Right lobe of liver (tissue), 6 donors: ENCODE results near the gene ITPRID1. TPM values are rescaled to one million over a fixed set of nuclear protein-coding genes. Genes with fewer than 3 reads are reported as not detected.

ENCODE experiments used
- ATAC-seq, 4 donors: fragments of 200-7000 bp; cut with Tn5 transposase; one replicate each; pipeline ENCODE4 v1.9.1; 2020; ENCODE audit warnings: mild to moderate bottlenecking in 4 of 4, moderate library complexity in 4 of 4
- DNase-seq, 3 donors: peaks; one replicate each; pipeline ENCODE4 v3.0.0-alpha.2; 2020
- H3K27ac ChIP-seq, 3 donors: fragments of 200-600 bp; one replicate each; pipeline ENCODE4 v1.8.0; 2022
- H3K27me3 ChIP-seq, 2 donors: fragments of 200-600 bp; one replicate each; pipeline ENCODE4 v1.8.0; 2022
- H3K36me3 ChIP-seq, 4 donors: fragments of 200-600 bp; sonication (generic) in 1 of 4; one replicate each; pipeline versions ENCODE4 v1.5.1 to v1.8.0; 2017 to 2022; ENCODE audit warnings: control low read depth in 1 of 4
- H3K4me1 ChIP-seq, 4 donors: fragments of 200-600 bp; sonication (generic) in 1 of 4; one replicate each; pipeline versions ENCODE4 v1.5.1 to v1.8.0; 2017 to 2022; ENCODE audit warnings: control low read depth in 1 of 4
- H3K4me3 ChIP-seq, 3 donors: fragments of 200-600 bp; one replicate each; pipeline ENCODE4 v1.8.0; 2022
- H3K9me3 ChIP-seq, 4 donors: fragments of 200-600 bp; sonication (generic) in 1 of 4; one replicate each; pipeline versions ENCODE4 v1.5.1 to v1.8.0; 2017 to 2022; ENCODE audit warnings: control low read depth in 1 of 4
- CTCF ChIP-seq, 4 donors: fragments of 200-600 bp in 3 of 4; fragments of 450-650 bp in 1 of 4; IDR thresholded peaks; one replicate each; pipeline versions ENCODE4 v1.5.1 to v1.8.0; 2016 to 2022; ENCODE audit warnings: antibody characterized with exemption in 4 of 4, mild to moderate bottlenecking in 2 of 4
- POLR2A ChIP-seq: fragments of 450-650 bp; IDR thresholded peaks from one replicate; pipeline ENCODE4 v1.6.1; 2017; ENCODE audit warnings: antibody characterized with exemption, mild to moderate bottlenecking
- WGBS: methylation state at CpG from one replicate; pipeline ENCODE4 v1.1.6; 2018; ENCODE audit warnings: low coverage, low lambda C conversion rate; ENCODE audit not compliant: insufficient coverage; ENCODE audit errors: missing lambda C conversion rate; 5-methylcytosine and 5-hydroxymethylcytosine counted together
- intact Hi-C, 2 donors: fragments of 100-400 bp; cut with DNase I; formaldehyde crosslinking; loops; one replicate each; pipeline versions ENCODE4 v1.11.2 to v1.14.1; 2022
- total RNA-seq, 6 experiments: library from RNA; depleted of rRNA in 2 of 6; stranded (reverse); fragments of >200 nt in 2 of 6; fragmentation: NEBNext Ultra II Directional in 3 of 6; extraction: Animal tissue kit (Norgen Biotek cat#: 25700) in 3 of 6; gene quantifications; one replicate each; pipeline versions ENCODE4 v1.1.0 to v1.2.4, GENCODE V29; 2016 to 2023
- donor health status: DM: no; HTN: yes; CAD: no.
- donor health status: DM: no; HTN: no; CAD: no.
- donor health status: DM: no; HTN: no; CAD: no.
- donor health status: DM: no; HTN: yes; CAD: no.
- donor health status: DM: no; HTN: yes; CAD: no.

The ITPRID1 gene
- total RNA-seq, 6 experiments from 2014 or later, result not detected

- intact Hi-C loops, result no loop called here
- DNase-seq, result no peak
- ATAC-seq, result no peak
- H3K4me1 ChIP-seq, result no peaks in the 10 kb centered on the region
- no peak overlapping the region for H3K27ac ChIP-seq
- WGBS, result 20% methylated on average over 3 of the region's 3 CpGs
- TF ChIP-seq CTCF (IDR thresholded peaks at IDR 0.05) (no peak), POLR2A (no peak)
- no peaks in the 10 kb centered on the region for H3K9me3 ChIP-seq
- H3K36me3 ChIP-seq, result no peaks in the 10 kb centered on the region
- no peaks in the 10 kb centered on the region for H3K27me3 ChIP-seq
- H3K4me3 ChIP-seq, result no peak overlapping the region
Measured at GRCh38 chr7:31497516-31497915, 16.4 kb upstream of the ITPRID1 start.

- no peak overlapping the region for H3K4me3 ChIP-seq
- H3K4me1 ChIP-seq, result no peaks in the 10 kb centered on the region
- intact Hi-C loops, result no loop called here
- H3K9me3 ChIP-seq, result no peaks in the 10 kb centered on the region
- H3K27ac ChIP-seq, result no peak overlapping the region
- DNase-seq (no peak), ATAC-seq (no peak)
- 11% methylated on average over 1 of the region's 1 CpG for WGBS
- no peak for TF ChIP-seq CTCF (IDR thresholded peaks at IDR 0.05)
- no peak for TF ChIP-seq POLR2A
- H3K27me3 ChIP-seq, result no peaks in the 10 kb centered on the region
- H3K36me3 ChIP-seq, result no peaks in the 10 kb centered on the region
Measured at GRCh38 chr7:31500656-31501055, 13.2 kb upstream of the ITPRID1 start.

GRCh38 chr7:31508823-31509222, 5.1 kb upstream of the ITPRID1 start:
- DNase-seq, result no peak
- 46% methylated on average over 5 of the region's 5 CpGs for WGBS
- intact Hi-C loops, result no loop called here
- no peaks in the 10 kb centered on the region for H3K27me3 ChIP-seq
- H3K4me3 ChIP-seq, result no peak overlapping the region
- no peaks in the 10 kb centered on the region for H3K36me3 ChIP-seq
- H3K4me1 ChIP-seq, result no peaks in the 10 kb centered on the region
- no peaks in the 10 kb centered on the region for H3K9me3 ChIP-seq
- no peak for ATAC-seq
- no peak overlapping the region for H3K27ac ChIP-seq
- TF ChIP-seq POLR2A (no peak), CTCF (IDR thresholded peaks at IDR 0.05) (no peak)

GRCh38 chr7:31512166-31512565, 1.7 kb upstream of the ITPRID1 start:
- H3K36me3 ChIP-seq, result no peaks in the 10 kb centered on the region
- H3K4me3 ChIP-seq, result no peak overlapping the region
- ATAC-seq (no peak), DNase-seq (no peak)
- no peaks in the 10 kb centered on the region for H3K4me1 ChIP-seq
- intact Hi-C loops, result no loop called here
- no peaks in the 10 kb centered on the region for H3K27me3 ChIP-seq
- 26% methylated on average over 2 of the region's 2 CpGs for WGBS
- H3K27ac ChIP-seq, result no peak overlapping the region
- H3K9me3 ChIP-seq, result no peaks in the 10 kb centered on the region
- TF ChIP-seq POLR2A (no peak), CTCF (IDR thresholded peaks at IDR 0.05) (no peak)
